Measurements from ENCODE around the gene CBX5. TPM values are rescaled to one million over a fixed set of nuclear protein-coding genes. Genes with fewer than 3 reads are reported as not detected.
"Not testable (repeated sequence)": the region's sequence is repeated elsewhere in the genome, so short reads cannot be mapped to it uniquely, and the experiment has no call there.

The CBX5 gene
- total and polyA plus RNA-seq, 9 donors = 14.3 to 119 (median 94.1) TPM

GRCh38 chr12:54228471-54228870, 51.5 kb downstream of the CBX5 start:
- intact Hi-C loops (cut with DNase I) = loop anchor here in 1 of 4 donors (10.0 kb wide), 1 partner anchor 56 kb away; the partner anchor contains the start of genes CBX5 and HNRNPA1
- no peak overlapping the region for H3K27ac ChIP-seq
- TF ChIP-seq CTCF (IDR thresholded peaks at IDR 0.05) (no peak), POLR2A (IDR thresholded peaks at IDR 0.05) (no peak), EP300 (IDR thresholded peaks at IDR 0.05) (no peak)

GRCh38 chr12:54227927-54228326, 52.0 kb downstream of the CBX5 start:
- intact Hi-C loops (cut with DNase I) = loop anchor here in 1 of 4 donors (10.0 kb wide), 1 partner anchor 57 kb away; the partner anchor contains the start of genes CBX5 and HNRNPA1
- not testable (repeated sequence) for H3K9me3 ChIP-seq; DNase-seq; H3K36me3 ChIP-seq; H3K4me3 ChIP-seq; H3K27ac ChIP-seq; H3K4me1 ChIP-seq (ENCODE audit: insufficient read depth); H3K27me3 ChIP-seq
- WGBS, 3 donors = 25 to 35% (median 27%) methylated on average over 6 of the region's 6 CpGs

More at GRCh38 chr12:54228471-54228870, 51.5 kb downstream of the CBX5 start:
- Histone ChIP-seq H3K4me3 (no peak overlapping the region), H3K27me3 (no peaks in the 10 kb centered on the region), H3K36me3 (no peaks in the 10 kb centered on the region), H3K4me1 (ENCODE audit: insufficient read depth) (peaks cover 8% of the 10 kb centered on the region), H3K9me3 (no peaks in the 10 kb centered on the region)
- WGBS, 3 donors = 46 to 58% (median 54%) methylated on average over 1 of the region's 1 CpG
- DNase-seq = no peak

GRCh38 chr12:54227376-54227775, 52.5 kb downstream of the CBX5 start:
- no peaks in the 10 kb centered on the region for H3K36me3 ChIP-seq
- H3K27me3 ChIP-seq = no peaks in the 10 kb centered on the region
- no peak overlapping the region for H3K27ac ChIP-seq
- H3K4me1 ChIP-seq (ENCODE audit: insufficient read depth) = peaks cover 8% of the 10 kb centered on the region
- H3K9me3 ChIP-seq = no peaks in the 10 kb centered on the region
- no peak for TF ChIP-seq POLR2A (IDR thresholded peaks at IDR 0.05)
- TF ChIP-seq CTCF (IDR thresholded peaks at IDR 0.05) = no peak
- TF ChIP-seq EP300 (IDR thresholded peaks at IDR 0.05) = no peak
- H3K4me3 ChIP-seq = no peak overlapping the region
- intact Hi-C loops (cut with DNase I) = loop anchor here in 1 of 4 donors (10.0 kb wide), 1 partner anchor 57 kb away; the partner anchor contains the start of genes CBX5 and HNRNPA1
- WGBS, 3 donors = 65 to 83% (median 74%) methylated on average over 4 of the region's 4 CpGs
- no peak for DNase-seq

GRCh38 chr12:54225666-54226065, 54.3 kb downstream of the CBX5 start:
- no peak overlapping the region for H3K4me3 ChIP-seq
- peaks cover 4% of the 10 kb centered on the region for H3K4me1 ChIP-seq (ENCODE audit: insufficient read depth)
- H3K36me3 ChIP-seq = no peaks in the 10 kb centered on the region
- no peaks in the 10 kb centered on the region for H3K9me3 ChIP-seq
- H3K27ac ChIP-seq = no peak overlapping the region
- intact Hi-C loops (cut with DNase I) = loop anchor here in 1 of 4 donors (10.0 kb wide), 1 partner anchor 59 kb away; the partner anchor contains the start of genes CBX5 and HNRNPA1
- 81 to 100% (median 90%) methylated on average over 1 of the region's 1 CpG for WGBS, 3 donors
- DNase-seq = no peak
- TF ChIP-seq POLR2A (IDR thresholded peaks at IDR 0.05) = no peak
- no peak for TF ChIP-seq CTCF (IDR thresholded peaks at IDR 0.05)
- TF ChIP-seq EP300 (IDR thresholded peaks at IDR 0.05) = no peak
- H3K27me3 ChIP-seq = no peaks in the 10 kb centered on the region

GRCh38 chr12:54222609-54223008, 57.3 kb downstream of the CBX5 start:
- DNase-seq = no peak
- H3K36me3 ChIP-seq = no peaks in the 10 kb centered on the region
- TF ChIP-seq CTCF (IDR thresholded peaks at IDR 0.05) (no peak), POLR2A (IDR thresholded peaks at IDR 0.05) (no peak), EP300 (IDR thresholded peaks at IDR 0.05) (no peak)
- H3K9me3 ChIP-seq = no peaks in the 10 kb centered on the region
- no peaks in the 10 kb centered on the region for H3K27me3 ChIP-seq
- 88 to 97% (median 89%) methylated on average over 1 of the region's 1 CpG for WGBS, 3 donors
- no peak overlapping the region for H3K27ac ChIP-seq
- no peak overlapping the region for H3K4me3 ChIP-seq
- intact Hi-C loops (cut with DNase I) = loop anchor here in 1 of 4 donors (10.0 kb wide), 1 partner anchor 62 kb away; the partner anchor contains the start of genes CBX5 and HNRNPA1
- peaks cover 2% of the 10 kb centered on the region for H3K4me1 ChIP-seq (ENCODE audit: insufficient read depth)

Data from ovary (tissue), 9 donors.